ENCODE data around the gene SPSB1. TPM values are rescaled to one million over a fixed set of nuclear protein-coding genes. Genes with fewer than 3 reads are reported as not detected.

Gene SPSB1
- total and polyA plus RNA-seq, 2 of the 4 experiments (the other 2 are of a cell fraction) = 16.7 to 19.8 TPM

- no peak overlapping the region for H3K4me2 ChIP-seq (ENCODE audit: low read depth, low read length)
- no CpG with 5 or more reads among the region's 8 CpGs for WGBS, 2 experiments (ENCODE audit: extremely low coverage in 2 of 2, insufficient read length in 1 of 2)
- no peak overlapping the region for H3K4ac ChIP-seq (ENCODE audit: low read depth, low read length)
- in situ Hi-C loops (cut with MboI; ENCODE audit: low sequenced_read_pairs) = no loop called here
- no peak overlapping the region for H2AK5ac ChIP-seq (ENCODE audit: low read depth, low read length)
- peaks cover 33% of the 10 kb centered on the region for H3K36me3 ChIP-seq (ENCODE audit: control insufficient read depth, insufficient read depth, low read length)
- no peak overlapping the region for H3K27ac ChIP-seq (ENCODE audit: insufficient read depth, low read length)
- peaks cover 5% of the 10 kb centered on the region; the same call in 1 of the 2 replicates for H3K4me1 ChIP-seq (ENCODE audit: control insufficient read depth, insufficient read depth, low read length)
- BruUV-seq (replicated peaks) = no TSS peak
- H3K56ac ChIP-seq (ENCODE audit: extremely low read depth, insufficient read depth, low read length) = no peak overlapping the region
- H2AFZ ChIP-seq (replicated peaks; ENCODE audit: low read length, poor library complexity) = no peak overlapping the region
- peaks cover 38 to 92% of the 10 kb centered on the region in 2 experiments for H3K79me1 ChIP-seq (ENCODE audit: low read depth in 1 of 2, low read length in 2 of 2)
- intact Hi-C loops (cut with micrococcal nuclease) = no loop called here
- no peak overlapping the region for H4K8ac ChIP-seq (ENCODE audit: low read depth in 2 of 2, low read length in 2 of 2)
- H2BK120ac ChIP-seq (ENCODE audit: low read depth, low read length) = no peak overlapping the region
- H4K91ac ChIP-seq (ENCODE audit: insufficient read depth, low read depth, low read length) = no peak overlapping the region
- no peak overlapping the region for H3K9ac ChIP-seq (ENCODE audit: low read depth, low read length)
- no peak overlapping the region for H3K4me3 ChIP-seq (ENCODE audit: insufficient read depth, low read depth, low read length)
- no peak overlapping the region for H3K14ac ChIP-seq (replicated peaks; ENCODE audit: low read depth, low read length)
- no peak overlapping the region for H2BK15ac ChIP-seq (ENCODE audit: low read depth, low read length)
- no peak for ATAC-seq (ENCODE audit: low read depth)
- no peaks in the 10 kb centered on the region for H3K27me3 ChIP-seq (ENCODE audit: control insufficient read depth, insufficient read depth, low read length)
- no peak for DNase-seq
- H3K9me1 ChIP-seq (ENCODE audit: insufficient read depth, low read length) = peaks cover 25% of the 10 kb centered on the region
- no peak overlapping the region for H4K5ac ChIP-seq (ENCODE audit: low read depth, low read length)
- no peaks in the 10 kb centered on the region for H3K9me3 ChIP-seq (ENCODE audit: control insufficient read depth, insufficient read depth, low read length)
- TF ChIP-seq NFE2L2 (IDR thresholded peaks at IDR 0.05; ENCODE audit: low read depth, low read length) (no peak), FOS (IDR thresholded peaks at IDR 0.05; ENCODE audit: low read depth, low read length) (no peak), CHD1 (IDR thresholded peaks at IDR 0.05; ENCODE audit: low read depth, low read length) (no peak), CEBPB (IDR thresholded peaks at IDR 0.05; ENCODE audit: low read depth, low read length) (no peak), RCOR1 (IDR thresholded peaks at IDR 0.05; ENCODE audit: insufficient replicate concordance, low read length) (no peak), USF2 (IDR thresholded peaks at IDR 0.05; ENCODE audit: low read depth, low read length) (no peak), MAFK (IDR thresholded peaks at IDR 0.05; ENCODE audit: low read depth, low read length) (no peak), RAD21 (IDR thresholded peaks at IDR 0.05; ENCODE audit: low read length) (no peak), POLR2A (IDR thresholded peaks at IDR 0.05; ENCODE audit: low read depth, low read length) (no peak), MAZ (IDR thresholded peaks at IDR 0.05; ENCODE audit: borderline replicate concordance, low read depth, low read length) (no peak), BHLHE40 (IDR thresholded peaks at IDR 0.05; ENCODE audit: low read depth, low read length) (no peak), SMC3 (IDR thresholded peaks at IDR 0.05; ENCODE audit: low read depth, low read length) (no peak), ELK1 (IDR thresholded peaks at IDR 0.05; ENCODE audit: borderline replicate concordance, low read depth, low read length) (no peak), RFX5 (IDR thresholded peaks at IDR 0.05; ENCODE audit: low read depth, low read length) (no peak), MXI1 (IDR thresholded peaks at IDR 0.05; ENCODE audit: borderline replicate concordance, low read depth, low read length) (no peak), CTCF (conservative IDR thresholded peaks at IDR 0.05; ENCODE audit: low read depth, low read length) (no peak)
- POLR2A ChIA-PET (ENCODE audit: unreplicated experiment) = no interaction called here
- H3K23ac ChIP-seq (ENCODE audit: low read depth, low read length) = no peak overlapping the region
- dilution Hi-C loops (cut with HindIII; ENCODE audit: low sequenced_read_pairs, unreplicated experiment) = no loop called here
- H2AK9ac ChIP-seq (replicated peaks; ENCODE audit: low read depth, low read length, poor library complexity) = no peak overlapping the region
- CTCF ChIA-PET = no interaction called here
- H3K18ac ChIP-seq (ENCODE audit: low read depth, low read length) = no peak overlapping the region
- H2BK5ac ChIP-seq (ENCODE audit: low read depth, low read length, poor library complexity, severe bottlenecking) = no peak overlapping the region
- no peak overlapping the region for H2BK20ac ChIP-seq (ENCODE audit: low read depth, low read length)
- peaks cover 88% of the 10 kb centered on the region for H4K20me1 ChIP-seq (ENCODE audit: insufficient read depth, low read length)
These were observed 65.3 kb downstream of the SPSB1 start for GRCh38 chr1:9357958-9358357.

Measured in IMR-90 (cell line).